HCT116 (cell line): ENCODE measurements around the gene SARS1. TPM values are rescaled to one million over a fixed set of nuclear protein-coding genes. Genes with fewer than 3 reads are reported as not detected.

Source experiments
- ATAC-seq: fragments of 200-7000 bp; cut with Tn5 transposase; 2 replicates; pipeline ENCODE4 v1.9.1; 2020; ENCODE audit warnings: mild to moderate bottlenecking, moderate library complexity
- BruUV-seq: library from RNA; stranded (reverse); fragments of 400-500 nt; replicated peaks from 2 replicates; lab custom pipeline; 2021; lab: Mats Ljungman, UMichigan
- CTCF ChIA-PET: fragments of 300-600 bp; sonication (Branson Sonifier 250); formaldehyde crosslinking; loops from one replicate; lab custom pipeline; 2021; ENCODE audit warnings: antibody characterized with exemption; lab: Charles Lee
- POLR2A ChIA-PET: fragments of 300-600, 350-600 bp; sonication (Branson Sonifier 250); formaldehyde crosslinking; loops from one replicate; lab custom pipeline; 2021; ENCODE audit warnings: antibody characterized with exemption; lab: Charles Lee
- RAD21 ChIA-PET, 2 experiments: fragments of 300-600 bp; sonication (Branson Sonifier 250); formaldehyde crosslinking; loops; one replicate each; lab custom pipeline; 2023; ENCODE audit warnings: low total read pairs in 2 of 2; ENCODE audit not compliant: uncharacterized antibody in 2 of 2, unreplicated experiment in 2 of 2, low non-redundant PET in 1 of 2; lab: Charles Lee
- DNase-seq: peaks from one replicate; pipeline ENCODE4 v3.0.0-alpha.2; 2010; ENCODE audit warnings: low read depth, low spot score
- H2AFZ ChIP-seq: fragments of 200-600 bp; shearing (Covaris generic), sonication (generic); 2 replicates; pipeline ENCODE4 v1.6.1; 2017; ENCODE audit warnings: low read depth, mixed run types, mixed read lengths, antibody characterized with exemption, low read length; ENCODE audit not compliant: poor library complexity, severe bottlenecking
- H3K27ac ChIP-seq: 2 replicates; pipeline ENCODE4 v1.5.1; 2012; ENCODE audit warnings: low read depth, low read length
- H3K27me3 ChIP-seq: fragments of 200-600 bp; sonication (generic); 2 replicates; pipeline ENCODE4 v1.6.1; 2016; ENCODE audit warnings: mixed run types, low read length, mixed read lengths; ENCODE audit not compliant: insufficient read depth
- H3K36me3 ChIP-seq, 2 experiments: fragments of 200-500 bp in 1 of 2; fragments of 200-600 bp in 1 of 2; sonication (Bioruptor generic) in 1 of 2; sonication (generic) in 1 of 2; 2 replicates each; pipeline versions ENCODE4 v1.5.1 to v1.6.1; 2014 to 2016; ENCODE audit warnings: low read length in 2 of 2, inconsistent platforms in 1 of 2, mixed read lengths in 1 of 2, mixed run types in 1 of 2; ENCODE audit not compliant: insufficient read depth in 2 of 2, control insufficient read depth in 1 of 2
- H3K4me1 ChIP-seq, 2 experiments: fragments of 200-600 bp in 1 of 2; sonication (generic) in 1 of 2; 2 replicates each; pipeline versions ENCODE4 v1.5.1 to v1.6.1; 2012 to 2017; ENCODE audit warnings: low read length in 2 of 2, inconsistent platforms in 1 of 2, mild to moderate bottlenecking in 1 of 2, mixed read lengths in 1 of 2, mixed run types in 1 of 2, moderate library complexity in 1 of 2; ENCODE audit not compliant: insufficient read depth in 2 of 2, control insufficient read depth in 1 of 2
- H3K4me2 ChIP-seq: fragments of 200-600 bp; sonication (generic); 2 replicates; pipeline ENCODE4 v1.6.1; 2017; ENCODE audit warnings: mixed run types, low read length, mixed read lengths
- H3K4me3 ChIP-seq, 2 experiments: fragments of 200-600 bp in 1 of 2; sonication (generic) in 1 of 2; replicated peaks in 1 of 2; 2 replicates each; pipeline ENCODE4 v1.5.1; 2011 to 2016; ENCODE audit warnings: low read length in 2 of 2, control low read depth in 1 of 2, low read depth in 1 of 2, mild to moderate bottlenecking in 1 of 2, mixed read lengths in 1 of 2, mixed run types in 1 of 2
- H3K79me2 ChIP-seq: fragments of 200-600 bp; sonication (generic); 2 replicates; pipeline ENCODE4 v1.6.1; 2017; ENCODE audit warnings: mild to moderate bottlenecking, mixed run types, low read length, moderate library complexity, mixed read lengths; ENCODE audit not compliant: insufficient read depth
- H3K9ac ChIP-seq: fragments of 200-600 bp; sonication (generic); 2 replicates; pipeline ENCODE4 v1.6.1; 2016; ENCODE audit warnings: low read length, mixed read lengths
- H3K9me2 ChIP-seq: fragments of 200-600 bp; sonication (generic), shearing (Covaris generic); 2 replicates; pipeline ENCODE4 v1.6.1; 2017; ENCODE audit warnings: mixed run types, mild to moderate bottlenecking, moderate library complexity; ENCODE audit not compliant: insufficient read depth
- H3K9me3 ChIP-seq, 2 experiments: fragments of 200-500 bp in 1 of 2; fragments of 200-600 bp in 1 of 2; sonication (Bioruptor generic) in 1 of 2; sonication (generic) in 1 of 2; 2 replicates each; pipeline ENCODE4 v1.6.1; 2014 to 2017; ENCODE audit warnings: low read length in 2 of 2, mixed read lengths in 2 of 2, inconsistent platforms in 1 of 2, low read depth in 1 of 2, mild to moderate bottlenecking in 1 of 2, mixed run types in 1 of 2, moderate library complexity in 1 of 2; ENCODE audit not compliant: control insufficient read depth in 1 of 2, insufficient read depth in 1 of 2
- H4K20me1 ChIP-seq: fragments of 200-600 bp; sonication (generic), shearing (Covaris generic); 2 replicates; pipeline ENCODE4 v1.6.1; 2017; ENCODE audit warnings: mixed run types, mild to moderate bottlenecking, moderate library complexity; ENCODE audit not compliant: insufficient read depth
- ATF3 ChIP-seq: IDR thresholded peaks from 2 replicates; pipeline ENCODE4 v1.6.1; 2012
- CTCF ChIP-seq, 3 experiments: fragments of 200-600 bp in 1 of 3; sonication (generic) in 1 of 3; IDR thresholded peaks in 2 of 3; conservative IDR thresholded peaks in 1 of 3; 2 replicates each; pipeline ENCODE4 v1.5.1; 2012 to 2017; ENCODE audit warnings: low read depth in 2 of 3, low read length in 2 of 3, antibody characterized with exemption in 1 of 3, borderline replicate concordance in 1 of 3, control low read depth in 1 of 3, mild to moderate bottlenecking in 1 of 3, mixed read lengths in 1 of 3, mixed run types in 1 of 3, moderate library complexity in 1 of 3; ENCODE audit not compliant: insufficient read depth in 1 of 3
- EZH2 ChIP-seq: fragments of 200-600 bp; sonication (generic); IDR thresholded peaks from 2 replicates; pipeline ENCODE4 v1.6.1; 2017; ENCODE audit warnings: antibody characterized with exemption, mixed run types
- FOSL1 ChIP-seq: IDR thresholded peaks from 2 replicates; pipeline ENCODE4 v1.6.1; 2012; ENCODE audit warnings: low read depth
- JUND ChIP-seq: IDR thresholded peaks from 2 replicates; pipeline ENCODE4 v1.6.1; 2012
- MAX ChIP-seq: IDR thresholded peaks from 2 replicates; pipeline ENCODE4 v1.6.1; 2012
- POLR2AphosphoS5 ChIP-seq: IDR thresholded peaks from 2 replicates; pipeline ENCODE4 v1.6.1; 2011; ENCODE audit warnings: mild to moderate bottlenecking, low read depth, low read length, moderate library complexity
- RAD21 ChIP-seq: IDR thresholded peaks from 2 replicates; pipeline ENCODE4 v1.6.1; 2012; ENCODE audit warnings: low read depth, mild to moderate bottlenecking
- YY1 ChIP-seq: IDR thresholded peaks from 2 replicates; pipeline ENCODE4 v1.6.1; 2011; ENCODE audit warnings: low read length, low read depth, moderate library complexity, mild to moderate bottlenecking; ENCODE audit not compliant: insufficient replicate concordance; ENCODE audit errors: extremely low read depth
- ZBTB33 ChIP-seq: IDR thresholded peaks from 2 replicates; pipeline ENCODE4 v1.6.1; 2011; ENCODE audit warnings: mild to moderate bottlenecking, low read length, moderate library complexity; ENCODE audit not compliant: insufficient replicate concordance; ENCODE audit errors: extremely low read depth
- ZFX ChIP-seq: fragments of 450-650 bp; IDR thresholded peaks from 2 replicates; pipeline ENCODE4 v1.6.1; 2017
- ZNF274 ChIP-seq: fragments of 200-500 bp; sonication (Bioruptor generic); IDR thresholded peaks from 2 replicates; pipeline ENCODE4 v1.6.1; 2014; ENCODE audit warnings: mild to moderate bottlenecking, low read depth, low read length, inconsistent platforms
- intact Hi-C: fragments of 100-400 bp; cut with micrococcal nuclease; formaldehyde crosslinking; loops from 2 replicates; pipeline ENCODE4 v1.10.0; 2022
- total RNA-seq: library from RNA; stranded (reverse); gene quantifications from one replicate; pipeline ENCODE4 v1.2.1, GENCODE V29; 2021; ENCODE audit not compliant: unreplicated experiment
- TF ChIP-seq, protein P1 (sequence below): IDR thresholded peaks from 2 replicates; pipeline ENCODE4 v1.6.1; 2012; ENCODE audit warnings: low read depth

Gene SARS1
- total RNA-seq, 1 experiment from 2014 or later, result 206 TPM

- no peak for TF ChIP-seq FOSL1
Observed at GRCh38 chr1:109250454-109251276, 36.9 kb downstream of the SARS1 start (continued).

- TSS peak; percentile 36 for BruUV-seq
- no peaks in the 10 kb centered on the region for H3K9me3 ChIP-seq
- H3K4me2 ChIP-seq, result no peak overlapping the region
- no peaks in the 10 kb centered on the region for H3K79me2 ChIP-seq
- CTCF ChIA-PET, result no interaction called here
- no peaks in the 10 kb centered on the region for H3K9me2 ChIP-seq
- no peak overlapping the region for H2AFZ ChIP-seq
- ATAC-seq (no peak), DNase-seq (no peak)
- H3K9ac ChIP-seq, result no peak overlapping the region
- H3K27me3 ChIP-seq, result no peaks in the 10 kb centered on the region
- no peak overlapping the region for H3K4me3 ChIP-seq
- RAD21 ChIA-PET, result interaction anchor here in 1 of 2 experiments (0.7 kb wide), 1 partner anchor 110 kb away, joined by 4 read pairs; no protein-coding TSS in a partner anchor
- POLR2A ChIA-PET, result no interaction called here
- no peaks in the 10 kb centered on the region for H3K36me3 ChIP-seq
- no peaks in the 10 kb centered on the region for H4K20me1 ChIP-seq
- peaks cover 8 to 23% of the 10 kb centered on the region in 2 experiments; a peak in 3 of 4 replicates for H3K4me1 ChIP-seq
- no peak overlapping the region for H3K27ac ChIP-seq
- intact Hi-C loops, result no loop called here
- TF ChIP-seq YY1 (no peak), EZH2 (no peak), JUND (no peak), ZBTB33 (no peak), CTCF (IDR thresholded peaks at IDR 0.05 in 2 of 3, conservative IDR thresholded peaks at IDR 0.05 in 1 of 3; ENCODE audit: borderline replicate concordance in 1 of 3, insufficient read depth in 1 of 3, low read depth in 2 of 3, low read length in 2 of 3) (no peak), POLR2AphosphoS5 (no peak), MAX (no peak), ZFX (no peak), ZNF274 (no peak), FOSL1 (no peak), RAD21 (no peak), ATF3 (no peak)
- TF ChIP-seq, protein P1, sequence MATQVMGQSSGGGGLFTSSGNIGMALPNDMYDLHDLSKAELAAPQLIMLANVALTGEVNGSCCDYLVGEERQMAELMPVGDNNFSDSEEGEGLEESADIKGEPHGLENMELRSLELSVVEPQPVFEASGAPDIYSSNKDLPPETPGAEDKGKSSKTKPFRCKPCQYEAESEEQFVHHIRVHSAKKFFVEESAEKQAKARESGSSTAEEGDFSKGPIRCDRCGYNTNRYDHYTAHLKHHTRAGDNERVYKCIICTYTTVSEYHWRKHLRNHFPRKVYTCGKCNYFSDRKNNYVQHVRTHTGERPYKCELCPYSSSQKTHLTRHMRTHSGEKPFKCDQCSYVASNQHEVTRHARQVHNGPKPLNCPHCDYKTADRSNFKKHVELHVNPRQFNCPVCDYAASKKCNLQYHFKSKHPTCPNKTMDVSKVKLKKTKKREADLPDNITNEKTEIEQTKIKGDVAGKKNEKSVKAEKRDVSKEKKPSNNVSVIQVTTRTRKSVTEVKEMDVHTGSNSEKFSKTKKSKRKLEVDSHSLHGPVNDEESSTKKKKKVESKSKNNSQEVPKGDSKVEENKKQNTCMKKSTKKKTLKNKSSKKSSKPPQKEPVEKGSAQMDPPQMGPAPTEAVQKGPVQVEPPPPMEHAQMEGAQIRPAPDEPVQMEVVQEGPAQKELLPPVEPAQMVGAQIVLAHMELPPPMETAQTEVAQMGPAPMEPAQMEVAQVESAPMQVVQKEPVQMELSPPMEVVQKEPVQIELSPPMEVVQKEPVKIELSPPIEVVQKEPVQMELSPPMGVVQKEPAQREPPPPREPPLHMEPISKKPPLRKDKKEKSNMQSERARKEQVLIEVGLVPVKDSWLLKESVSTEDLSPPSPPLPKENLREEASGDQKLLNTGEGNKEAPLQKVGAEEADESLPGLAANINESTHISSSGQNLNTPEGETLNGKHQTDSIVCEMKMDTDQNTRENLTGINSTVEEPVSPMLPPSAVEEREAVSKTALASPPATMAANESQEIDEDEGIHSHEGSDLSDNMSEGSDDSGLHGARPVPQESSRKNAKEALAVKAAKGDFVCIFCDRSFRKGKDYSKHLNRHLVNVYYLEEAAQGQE, result no peak
Observed at GRCh38 chr1:109251277-109252166, 37.8 kb downstream of the SARS1 start.
